ENCODE data around the gene ZYG11B. TPM values are rescaled to one million over a fixed set of nuclear protein-coding genes. Genes with fewer than 3 reads are reported as not detected.
"Not testable (repeated sequence)": the region's sequence is repeated elsewhere in the genome, so short reads cannot be mapped to it uniquely, and the experiment has no call there.

The ZYG11B gene
- total and polyA plus RNA-seq, 4 donors: 7.6 to 32.3 (median 18.3) TPM

- 47 to 72% methylated on average over 2 of the region's 2 CpGs for WGBS, 2 donors
- Histone ChIP-seq H3K4me3 (ENCODE audit: low read length in 2 of 2) (no peak overlapping the region), H3K27ac (ENCODE audit: low read depth in 1 of 2, low read length in 2 of 2) (no peak overlapping the region), H3K9me3 (ENCODE audit: control insufficient read depth, low read length) (no peaks in the 10 kb centered on the region), H3K36me3 (ENCODE audit: control insufficient read depth in 1 of 2, insufficient read depth in 2 of 2, low read length in 1 of 2) (no peaks in the 10 kb centered on the region), H3K4me1 (ENCODE audit: control insufficient read depth in 1 of 2, insufficient read depth in 2 of 2, low read length in 2 of 2) (no peaks in the 10 kb centered on the region), H3K27me3 (ENCODE audit: control insufficient read depth in 1 of 2, insufficient read depth in 2 of 2, low read length in 1 of 2) (no peaks in the 10 kb centered on the region)
- ATAC-seq (ENCODE audit: low FRiP score) (no peak), DNase-seq (no peak)
- intact Hi-C loops (cut with DNase I): no loop called here
Observed at GRCh38 chr1:52862666-52863458, 136.6 kb downstream of the ZYG11B start.

- Histone ChIP-seq H3K9me3 (ENCODE audit: control insufficient read depth, low read length) (no peaks in the 10 kb centered on the region), H3K27me3 (ENCODE audit: control insufficient read depth in 1 of 2, insufficient read depth in 2 of 2, low read length in 1 of 2) (no peaks in the 10 kb centered on the region), H3K4me3 (ENCODE audit: low read length in 2 of 2) (no peak overlapping the region), H3K27ac (ENCODE audit: low read depth in 1 of 2, low read length in 2 of 2) (no peak overlapping the region), H3K4me1 (ENCODE audit: control insufficient read depth in 1 of 2, insufficient read depth in 2 of 2, low read length in 2 of 2) (no peaks in the 10 kb centered on the region), H3K36me3 (ENCODE audit: control insufficient read depth in 1 of 2, insufficient read depth in 2 of 2, low read length in 1 of 2) (no peaks in the 10 kb centered on the region)
- no peak for DNase-seq
- WGBS, 2 donors: 80 to 84% methylated on average over 2 of the region's 2 CpGs
- no peak for ATAC-seq (ENCODE audit: low FRiP score)
- intact Hi-C loops (cut with DNase I): no loop called here
Observed at GRCh38 chr1:52867087-52867863, 141.0 kb downstream of the ZYG11B start.

GRCh38 chr1:52869727-52870126 lies 143.5 kb downstream of the ZYG11B start:
- H3K27me3 ChIP-seq (ENCODE audit: control insufficient read depth in 1 of 2, insufficient read depth in 2 of 2, low read length in 1 of 2); H3K36me3 ChIP-seq (ENCODE audit: control insufficient read depth in 1 of 2, insufficient read depth in 2 of 2, low read length in 1 of 2); intact Hi-C loops (cut with DNase I); ATAC-seq (ENCODE audit: low FRiP score); H3K9me3 ChIP-seq (ENCODE audit: control insufficient read depth, low read length); DNase-seq; H3K4me3 ChIP-seq (ENCODE audit: low read length in 2 of 2); H3K4me1 ChIP-seq (ENCODE audit: control insufficient read depth in 1 of 2, insufficient read depth in 2 of 2, low read length in 2 of 2); H3K27ac ChIP-seq (ENCODE audit: low read depth in 1 of 2, low read length in 2 of 2): not testable (repeated sequence)
- WGBS, 2 donors: 94 to 96% methylated on average over 13 to 27 of the region's 29 CpGs

GRCh38 chr1:52876843-52877242 lies 150.6 kb downstream of the ZYG11B start:
- H3K4me3 ChIP-seq (ENCODE audit: low read length in 2 of 2): no peak overlapping the region
- no peaks in the 10 kb centered on the region for H3K9me3 ChIP-seq (ENCODE audit: control insufficient read depth, low read length)
- no peaks in the 10 kb centered on the region for H3K36me3 ChIP-seq (ENCODE audit: control insufficient read depth in 1 of 2, insufficient read depth in 2 of 2, low read length in 1 of 2)
- no peak overlapping the region for H3K27ac ChIP-seq (ENCODE audit: low read depth in 1 of 2, low read length in 2 of 2)
- ATAC-seq (ENCODE audit: low FRiP score): no peak
- intact Hi-C loops (cut with DNase I): no loop called here
- no peak for DNase-seq
- H3K4me1 ChIP-seq (ENCODE audit: control insufficient read depth in 1 of 2, insufficient read depth in 2 of 2, low read length in 2 of 2): no peaks in the 10 kb centered on the region
- 59 to 60% methylated on average over 2 of the region's 2 CpGs for WGBS, 2 donors
- H3K27me3 ChIP-seq (ENCODE audit: control insufficient read depth in 1 of 2, insufficient read depth in 2 of 2, low read length in 1 of 2): no peaks in the 10 kb centered on the region

Other genes starting within 250 kb of the ZYG11B start
- gene TUT4, start 173.4 kb upstream of the ZYG11B start, total RNA-seq: 10 to 100 TPM; 49.2 to 71.5 TPM
- 10 to 100 TPM in 1 of 2 donors, 1 to 10 TPM in 1; 6.3 to 21.4 TPM for gene TUT4, start 173.4 kb upstream of the ZYG11B start, polyA plus RNA-seq
- 10 to 100 TPM in 1 of 2 donors, 1 to 10 TPM in 1; 9.7 to 21.0 TPM for gene GPX7, start 124.1 kb upstream of the ZYG11B start, total RNA-seq
- gene GPX7, start 124.1 kb upstream of the ZYG11B start, polyA plus RNA-seq: 10 to 100 TPM; 11.1 to 21.4 TPM
- under 1 TPM; 0.88 to 0.96 TPM for gene SHISAL2A, start 93.3 kb upstream of the ZYG11B start, total RNA-seq
- under 1 TPM in 1 of 2 donors, not detected in 1; 0.23 TPM for gene SHISAL2A, start 93.3 kb upstream of the ZYG11B start, polyA plus RNA-seq
- 10 to 100 TPM in 1 of 2 donors, 1 to 10 TPM in 1; 8.8 to 10.5 TPM for gene COA7, start 28.1 kb upstream of the ZYG11B start, total RNA-seq
- 1 to 10 TPM; 3.2 to 6.3 TPM for gene COA7, start 28.1 kb upstream of the ZYG11B start, polyA plus RNA-seq
- under 1 TPM in 1 of 2 donors, not detected in 1; 0.18 TPM for gene ZYG11A, start 116.3 kb downstream of the ZYG11B start, total RNA-seq
- gene ZYG11A, start 116.3 kb downstream of the ZYG11B start, polyA plus RNA-seq: under 1 TPM; 0.13 TPM
- gene ECHDC2, start 195.3 kb downstream of the ZYG11B start, total RNA-seq: 100 to 1,000 TPM; 121 to 196 TPM
- 100 to 1,000 TPM in 1 of 2 donors, 10 to 100 TPM in 1; 45.5 to 501 TPM for gene ECHDC2, start 195.3 kb downstream of the ZYG11B start, polyA plus RNA-seq
- gene SCP2, start 200.8 kb downstream of the ZYG11B start, total RNA-seq: 100 to 1,000 TPM in 1 of 2 donors, 10 to 100 TPM in 1; 80.3 to 103 TPM
- 100 to 1,000 TPM; 137 to 309 TPM for gene SCP2, start 200.8 kb downstream of the ZYG11B start, polyA plus RNA-seq